K562 (cell line): ENCODE measurements around the gene DLGAP1.

ENCODE experiments used
- ATF3 ChIP-seq, 2 experiments: fragments of 450-650 bp in 1 of 2; sonication (generic) in 1 of 2; formaldehyde crosslinking in 1 of 2; IDR thresholded peaks in 1 of 2; conservative IDR thresholded peaks in 1 of 2; 2 replicates each; pipeline versions ENCODE4 v1.6.1 to v1.8.1; 2016 to 2023; ENCODE audit warnings: mild to moderate bottlenecking in 2 of 2, moderate library complexity in 2 of 2, inconsistent platforms in 1 of 2, missing genetic modification reagents in 1 of 2
- CBX2 ChIP-seq: fragments of 200-600 bp; sonication (generic); IDR thresholded peaks from one replicate; pipeline ENCODE4 v1.6.1; 2012; ENCODE audit warnings: mild to moderate bottlenecking, low read length, inconsistent platforms; ENCODE audit not compliant: insufficient read depth, poor library complexity, severe bottlenecking
- CTCF ChIP-seq, 3 experiments: IDR thresholded peaks in 2 of 3; conservative IDR thresholded peaks in 1 of 3; 2 replicates each; pipeline ENCODE4 v1.5.1; 2011 to 2012; ENCODE audit warnings: low read length in 3 of 3, mild to moderate bottlenecking in 3 of 3, control low read depth in 2 of 3, improper control_type of control experiment in 1 of 3, inconsistent platforms in 1 of 3, low read depth in 1 of 3, mixed read lengths in 1 of 3, moderate library complexity in 1 of 3; ENCODE audit not compliant: insufficient read depth in 2 of 3
- DPF2 ChIP-seq: fragments of 450-650 bp; IDR thresholded peaks from 2 replicates; pipeline ENCODE4 v1.6.1; 2016
- HES1 ChIP-seq: fragments of 450-650 bp; IDR thresholded peaks from 2 replicates; pipeline ENCODE4 v1.6.1; 2016; ENCODE audit warnings: low read depth, mild to moderate bottlenecking, moderate library complexity
- POLR2A ChIP-seq: fragments of 450-650 bp; conservative IDR thresholded peaks from 2 replicates; pipeline ENCODE4 v1.6.1; 2016
- TF ChIP-seq, protein P1 (sequence below), 2 experiments: fragments of 200-800 bp in 1 of 2; sonication (Bioruptor generic) in 1 of 2; sonication (generic) in 1 of 2; formaldehyde crosslinking in 1 of 2; IDR thresholded peaks in 1 of 2; conservative IDR thresholded peaks in 1 of 2; 2 replicates each; pipeline versions ENCODE4 v1.5.0 to v1.6.1; 2016 to 2020; ENCODE audit warnings: missing compliant biosample characterization in 1 of 2, missing genetic modification characterization in 1 of 2, missing genetic modification reagents in 1 of 2
- TF ChIP-seq, protein P2 (sequence below): conservative IDR thresholded peaks from 2 replicates; pipeline ENCODE4 v1.6.1; 2011; ENCODE audit warnings: low read depth, mild to moderate bottlenecking, low read length; ENCODE audit not compliant: control insufficient read depth
- TF ChIP-seq, protein P3 (sequence below): fragments of 250-450 bp; sonication (Bioruptor Pico); IDR thresholded peaks from 2 replicates; pipeline ENCODE4 v1.8.0; 2022; ENCODE audit warnings: inconsistent platforms, mild to moderate bottlenecking, moderate library complexity, borderline replicate concordance

- no peak for TF ChIP-seq ATF3 (IDR thresholded peaks at IDR 0.05)
- TF ChIP-seq ATF3 (CRISPR knock-in tag; conservative IDR thresholded peaks at IDR 0.05), result no peak
- no peak for TF ChIP-seq DPF2
- TF ChIP-seq CTCF (IDR thresholded peaks at IDR 0.05 in 2 of 3, conservative IDR thresholded peaks at IDR 0.05 in 1 of 3; ENCODE audit: insufficient read depth in 2 of 3, low read depth in 1 of 3, low read length in 3 of 3), result no peak
- TF ChIP-seq HES1, result no peak
- TF ChIP-seq, protein P1, sequence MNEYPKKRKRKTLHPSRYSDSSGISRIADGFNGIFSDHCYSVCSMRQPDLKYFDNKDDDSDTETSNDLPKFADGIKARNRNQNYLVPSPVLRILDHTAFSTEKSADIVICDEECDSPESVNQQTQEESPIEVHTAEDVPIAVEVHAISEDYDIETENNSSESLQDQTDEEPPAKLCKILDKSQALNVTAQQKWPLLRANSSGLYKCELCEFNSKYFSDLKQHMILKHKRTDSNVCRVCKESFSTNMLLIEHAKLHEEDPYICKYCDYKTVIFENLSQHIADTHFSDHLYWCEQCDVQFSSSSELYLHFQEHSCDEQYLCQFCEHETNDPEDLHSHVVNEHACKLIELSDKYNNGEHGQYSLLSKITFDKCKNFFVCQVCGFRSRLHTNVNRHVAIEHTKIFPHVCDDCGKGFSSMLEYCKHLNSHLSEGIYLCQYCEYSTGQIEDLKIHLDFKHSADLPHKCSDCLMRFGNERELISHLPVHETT (CRISPR knock-in tag; conservative IDR thresholded peaks at IDR 0.05 in 1 of 2, IDR thresholded peaks at IDR 0.05 in 1 of 2), result no peak
- TF ChIP-seq, protein P2, sequence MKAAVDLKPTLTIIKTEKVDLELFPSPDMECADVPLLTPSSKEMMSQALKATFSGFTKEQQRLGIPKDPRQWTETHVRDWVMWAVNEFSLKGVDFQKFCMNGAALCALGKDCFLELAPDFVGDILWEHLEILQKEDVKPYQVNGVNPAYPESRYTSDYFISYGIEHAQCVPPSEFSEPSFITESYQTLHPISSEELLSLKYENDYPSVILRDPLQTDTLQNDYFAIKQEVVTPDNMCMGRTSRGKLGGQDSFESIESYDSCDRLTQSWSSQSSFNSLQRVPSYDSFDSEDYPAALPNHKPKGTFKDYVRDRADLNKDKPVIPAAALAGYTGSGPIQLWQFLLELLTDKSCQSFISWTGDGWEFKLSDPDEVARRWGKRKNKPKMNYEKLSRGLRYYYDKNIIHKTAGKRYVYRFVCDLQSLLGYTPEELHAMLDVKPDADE, result no peak
- TF ChIP-seq POLR2A, result no peak
- no peak for TF ChIP-seq CBX2
- TF ChIP-seq, protein P3, sequence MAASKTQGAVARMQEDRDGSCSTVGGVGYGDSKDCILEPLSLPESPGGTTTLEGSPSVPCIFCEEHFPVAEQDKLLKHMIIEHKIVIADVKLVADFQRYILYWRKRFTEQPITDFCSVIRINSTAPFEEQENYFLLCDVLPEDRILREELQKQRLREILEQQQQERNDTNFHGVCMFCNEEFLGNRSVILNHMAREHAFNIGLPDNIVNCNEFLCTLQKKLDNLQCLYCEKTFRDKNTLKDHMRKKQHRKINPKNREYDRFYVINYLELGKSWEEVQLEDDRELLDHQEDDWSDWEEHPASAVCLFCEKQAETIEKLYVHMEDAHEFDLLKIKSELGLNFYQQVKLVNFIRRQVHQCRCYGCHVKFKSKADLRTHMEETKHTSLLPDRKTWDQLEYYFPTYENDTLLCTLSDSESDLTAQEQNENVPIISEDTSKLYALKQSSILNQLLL (CRISPR knock-in tag), result no peak
Observed at GRCh38 chr18:3886575-3887322, 568.4 kb downstream of the DLGAP1 start.
